Measurements from ENCODE around the gene IGF1R.

- TF ChIP-seq SP1 (IDR thresholded peaks at IDR 0.05), result no peak
- no peak for TF ChIP-seq SP1 (CRISPR knock-in tag; IDR thresholded peaks at IDR 0.05)
- TF ChIP-seq GTF3A (CRISPR knock-in tag; conservative IDR thresholded peaks at IDR 0.05), result no peak
Observed at GRCh38 chr15:98684995-98685525, 36.7 kb downstream of the IGF1R start.
